Transverse colon (tissue), 4 donors: Measurements from ENCODE around the gene ARFGEF2. TPM values are rescaled to one million over a fixed set of nuclear protein-coding genes. Genes with fewer than 3 reads are reported as not detected.
"Not testable (repeated sequence)": the region's sequence is repeated elsewhere in the genome, so short reads cannot be mapped to it uniquely, and the experiment has no call there.

Experiments
- DNase-seq: peaks from one replicate; pipeline ENCODE4 v3.0.0-alpha.2; 2019
- H3K27ac ChIP-seq, 4 donors: fragments of 200-600 bp; sonication (generic); 2 replicates each; pipeline ENCODE4 v1.5.1; 2016 to 2018; ENCODE audit warnings: inconsistent platforms in 4 of 4
- H3K27me3 ChIP-seq: fragments of 200-600 bp; sonication (generic); 2 replicates; pipeline ENCODE4 v1.5.1; 2017; ENCODE audit warnings: inconsistent platforms
- H3K36me3 ChIP-seq, 4 donors: fragments of 200-600 bp; sonication (generic); 2 replicates each; pipeline ENCODE4 v1.5.1; 2017 to 2019; ENCODE audit warnings: inconsistent platforms in 4 of 4
- H3K4me1 ChIP-seq, 4 donors: fragments of 200-600 bp; sonication (generic); 2 replicates each; pipeline ENCODE4 v1.5.1; 2017 to 2020; ENCODE audit warnings: inconsistent platforms in 4 of 4
- H3K4me3 ChIP-seq, 4 donors: fragments of 200-600 bp; sonication (generic); 1 replicate in 1 of 4; 2 replicates in 3 of 4; pipeline versions ENCODE4 v1.5.1 to v1.6.1; 2017 to 2019; ENCODE audit warnings: inconsistent platforms in 4 of 4
- H3K9me3 ChIP-seq, 2 donors: fragments of 200-600 bp; sonication (generic); 2 replicates each; pipeline ENCODE4 v1.5.1; 2017 to 2019; ENCODE audit warnings: inconsistent platforms in 2 of 2
- CTCF ChIP-seq, 5 experiments: fragments of 200-600 bp in 3 of 5; fragments of 450-650 bp in 2 of 5; sonication (generic) in 3 of 5; IDR thresholded peaks; 1 replicate in 2 of 5; 2 replicates in 3 of 5; pipeline ENCODE4 v1.5.1; 2016 to 2017; ENCODE audit warnings: antibody characterized with exemption in 5 of 5, inconsistent platforms in 3 of 5, mild to moderate bottlenecking in 2 of 5, moderate library complexity in 1 of 5
- EP300 ChIP-seq: sonication (generic); formaldehyde crosslinking; IDR thresholded peaks from one replicate; pipeline ENCODE4 v1.6.1; 2017; ENCODE audit warnings: antibody characterized with exemption, low read depth
- POLR2A ChIP-seq: fragments of 450-650 bp; IDR thresholded peaks from one replicate; pipeline ENCODE4 v1.6.1; 2016; ENCODE audit warnings: antibody characterized with exemption, mild to moderate bottlenecking, moderate library complexity
- POLR2AphosphoS5 ChIP-seq, 3 donors: sonication (generic); formaldehyde crosslinking; IDR thresholded peaks; one replicate each; pipeline ENCODE4 v1.6.1; 2016; ENCODE audit warnings: antibody characterized with exemption in 3 of 3
- WGBS, 2 donors: methylation state at CpG; one replicate each; pipeline ENCODE4 v1.1.5; 2018; ENCODE audit warnings: low coverage in 1 of 2; 5-methylcytosine and 5-hydroxymethylcytosine counted together
- in situ Hi-C, 4 donors: fragments of 200-750 bp; cut with MboI; loops; one replicate each; pipeline versions ENCODE4 v1.15.0 to v1.15.1; 2017; ENCODE audit warnings: low sequenced_read_pairs in 3 of 4, low pct_ligation_motif_present in 1 of 4, low pct_unique_long_range_greater_than_20kb in 1 of 4
- intact Hi-C: fragments of 100-400 bp; cut with DNase I; formaldehyde crosslinking; loops from one replicate; pipeline ENCODE4 v1.15.1; 2023; ENCODE audit warnings: low total_unique reads
- total RNA-seq, 4 donors: library from RNA; depleted of rRNA; stranded (reverse); fragments of >200 nt; gene quantifications; one replicate each; pipeline ENCODE4 v1.1.0, GENCODE V29; 2016

ARFGEF2 gene
- total RNA-seq, 4 donors from 2014 or later, result 52.5 to 69.5 (median 68.5) TPM

- intact Hi-C loops, result no loop called here
- Histone ChIP-seq H3K4me3 (no peak overlapping the region), H3K9me3 (no peaks in the 10 kb centered on the region), H3K36me3 (no peaks in the 10 kb centered on the region), H3K4me1 (no peaks in the 10 kb centered on the region), H3K27me3 (no peaks in the 10 kb centered on the region), H3K27ac (no peak overlapping the region)
- 90 to 100% methylated on average over 1 to 3 of the region's 3 CpGs for WGBS, 2 donors
- in situ Hi-C loops, result no loop called here
- DNase-seq, result no peak
- TF ChIP-seq POLR2A, result no peak
- no peak for TF ChIP-seq CTCF (IDR thresholded peaks at IDR 0.05)
- no peak for TF ChIP-seq POLR2AphosphoS5 (IDR thresholded peaks at IDR 0.05)
- no peak for TF ChIP-seq EP300
These were observed 35.3 kb upstream of the ARFGEF2 start for GRCh38 chr20:48886194-48886593.

GRCh38 chr20:48886811-48887210, 34.7 kb upstream of the ARFGEF2 start:
- intact Hi-C loops, result no loop called here
- Histone ChIP-seq H3K4me1 (no peaks in the 10 kb centered on the region), H3K27me3 (no peaks in the 10 kb centered on the region), H3K36me3 (no peaks in the 10 kb centered on the region), H3K4me3 (no peak overlapping the region), H3K9me3 (no peaks in the 10 kb centered on the region), H3K27ac (no peak overlapping the region)
- in situ Hi-C loops, result no loop called here
- DNase-seq, result no peak
- TF ChIP-seq EP300 (no peak), POLR2AphosphoS5 (IDR thresholded peaks at IDR 0.05) (no peak), POLR2A (no peak), CTCF (IDR thresholded peaks at IDR 0.05) (no peak)
- 60 to 87% methylated on average over 1 to 2 of the region's 2 CpGs for WGBS, 2 donors

- in situ Hi-C loops, intact Hi-C loops, H3K27me3 ChIP-seq, DNase-seq, H3K9me3 ChIP-seq, H3K27ac ChIP-seq, H3K4me1 ChIP-seq, H3K4me3 ChIP-seq, H3K36me3 ChIP-seq: not testable (repeated sequence)
- WGBS, 2 donors, result 91 to 92% methylated on average over 6 of the region's 6 CpGs
These were observed 33.0 kb upstream of the ARFGEF2 start for GRCh38 chr20:48888517-48888916.

- Histone ChIP-seq H3K27me3 (no peaks in the 10 kb centered on the region), H3K36me3 (no peaks in the 10 kb centered on the region), H3K27ac (no peak overlapping the region), H3K4me1 (no peaks in the 10 kb centered on the region), H3K9me3 (no peaks in the 10 kb centered on the region), H3K4me3 (no peak overlapping the region)
- TF ChIP-seq CTCF (IDR thresholded peaks at IDR 0.05) (no peak), POLR2AphosphoS5 (IDR thresholded peaks at IDR 0.05) (no peak), EP300 (no peak), POLR2A (no peak)
- 63 to 78% methylated on average over 2 to 3 of the region's 3 CpGs for WGBS, 2 donors
- no peak for DNase-seq
- intact Hi-C loops (no loop called here), in situ Hi-C loops (no loop called here)
These were observed 32.2 kb upstream of the ARFGEF2 start for GRCh38 chr20:48889140-48889790.
